ENCODE measurements around the gene KAZN. TPM values are rescaled to one million over a fixed set of nuclear protein-coding genes. Genes with fewer than 3 reads are reported as not detected.

Gene KAZN
- polyA plus RNA-seq, 1 experiment: 5.5 TPM

DNA sequence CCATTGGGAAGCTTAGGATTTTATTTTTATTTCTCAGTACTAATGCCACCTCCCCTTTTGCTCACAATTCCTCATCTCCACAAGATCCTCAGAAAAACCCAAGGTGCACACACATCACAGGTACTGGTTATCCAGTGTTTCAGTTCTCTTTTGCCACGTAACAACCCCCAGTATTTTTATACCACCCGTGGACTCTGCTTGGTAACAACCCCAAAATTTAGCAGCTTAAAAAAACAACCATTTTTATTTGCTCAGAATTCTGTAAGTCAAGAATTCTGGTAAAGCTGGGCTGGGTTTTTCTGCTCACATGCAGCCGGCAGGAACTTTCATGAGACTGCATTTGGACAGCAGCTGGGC lies 180.0 kb downstream of the KAZN start:
- POLR2A ChIA-PET: no interaction called here
- Histone ChIP-seq H3K4me3 (ENCODE audit: low read depth, low read length) (no peak overlapping the region), H3K36me3 (ENCODE audit: control insufficient read depth, insufficient read depth, low read length) (no peaks in the 10 kb centered on the region), H3K27me3 (ENCODE audit: control insufficient read depth, insufficient read depth, low read length) (no peaks in the 10 kb centered on the region)
- TF ChIP-seq, protein P1, sequence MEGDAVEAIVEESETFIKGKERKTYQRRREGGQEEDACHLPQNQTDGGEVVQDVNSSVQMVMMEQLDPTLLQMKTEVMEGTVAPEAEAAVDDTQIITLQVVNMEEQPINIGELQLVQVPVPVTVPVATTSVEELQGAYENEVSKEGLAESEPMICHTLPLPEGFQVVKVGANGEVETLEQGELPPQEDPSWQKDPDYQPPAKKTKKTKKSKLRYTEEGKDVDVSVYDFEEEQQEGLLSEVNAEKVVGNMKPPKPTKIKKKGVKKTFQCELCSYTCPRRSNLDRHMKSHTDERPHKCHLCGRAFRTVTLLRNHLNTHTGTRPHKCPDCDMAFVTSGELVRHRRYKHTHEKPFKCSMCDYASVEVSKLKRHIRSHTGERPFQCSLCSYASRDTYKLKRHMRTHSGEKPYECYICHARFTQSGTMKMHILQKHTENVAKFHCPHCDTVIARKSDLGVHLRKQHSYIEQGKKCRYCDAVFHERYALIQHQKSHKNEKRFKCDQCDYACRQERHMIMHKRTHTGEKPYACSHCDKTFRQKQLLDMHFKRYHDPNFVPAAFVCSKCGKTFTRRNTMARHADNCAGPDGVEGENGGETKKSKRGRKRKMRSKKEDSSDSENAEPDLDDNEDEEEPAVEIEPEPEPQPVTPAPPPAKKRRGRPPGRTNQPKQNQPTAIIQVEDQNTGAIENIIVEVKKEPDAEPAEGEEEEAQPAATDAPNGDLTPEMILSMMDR (IDR thresholded peaks at IDR 0.05; ENCODE audit: insufficient read depth, low read depth, low read length): no peak
- no peak for DNase-seq (ENCODE audit: low read depth)
- CTCF ChIA-PET: interaction anchor here (0.8 to 4.2 kb wide), 7 partner anchors 12 to 269 kb away, joined by 3 to 19 read pairs (median 4); no protein-coding TSS in a partner anchor

DNA sequence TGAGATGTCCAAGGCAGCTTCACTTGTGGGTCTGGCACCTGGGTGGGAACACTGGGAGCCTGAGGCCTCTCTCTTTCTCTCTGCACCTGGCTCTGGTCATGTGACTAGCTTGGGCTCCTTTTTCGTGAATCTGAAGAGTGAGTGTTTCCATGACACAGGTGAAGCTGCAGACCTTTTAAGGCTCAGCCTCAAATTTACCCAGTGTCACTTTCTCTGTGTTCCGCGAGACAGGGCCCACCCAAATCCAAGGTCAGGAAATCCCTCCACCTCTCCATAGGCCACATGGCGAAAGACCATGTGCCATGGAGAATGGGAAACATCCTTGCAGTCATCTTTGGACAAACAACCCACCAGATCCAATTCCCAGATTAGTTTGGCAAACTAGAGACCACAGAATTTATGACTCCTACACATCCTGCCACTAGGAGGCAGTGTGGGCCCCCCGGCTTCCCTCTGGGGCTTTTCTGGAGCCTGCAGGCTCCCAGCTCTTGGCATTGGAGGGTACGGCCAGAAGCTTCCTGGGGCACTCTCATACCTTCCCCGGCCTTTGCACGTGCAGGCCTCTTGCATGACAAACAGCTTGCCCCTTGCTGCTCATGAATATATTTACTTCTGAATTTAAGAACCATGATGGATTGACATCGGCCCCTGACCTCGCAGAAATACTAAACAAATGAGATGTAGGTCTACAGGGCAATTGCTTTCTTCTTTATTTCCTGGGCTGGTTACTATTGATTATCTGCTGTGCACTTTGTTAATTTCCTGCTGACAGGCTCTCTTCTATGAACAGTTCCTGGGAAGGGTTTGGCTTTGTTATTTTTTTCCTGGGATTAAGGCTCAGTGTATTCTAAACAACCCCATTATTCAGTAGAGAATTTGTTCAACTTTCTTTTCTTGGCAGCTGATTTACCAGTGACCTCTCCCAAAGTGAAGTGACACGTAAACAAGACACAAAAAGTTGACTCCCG lies 180.7 kb downstream of the KAZN start:
- ChIA-PET POLR2A (no interaction called here), CTCF (interaction anchor here (0.6 to 4.2 kb wide), 13 partner anchors 12 to 321 kb away, joined by 3 to 19 read pairs (median 4); no protein-coding TSS in a partner anchor)
- Histone ChIP-seq H3K4me3 (ENCODE audit: low read depth, low read length) (no peak overlapping the region), H3K36me3 (ENCODE audit: control insufficient read depth, insufficient read depth, low read length) (no peaks in the 10 kb centered on the region), H3K27me3 (ENCODE audit: control insufficient read depth, insufficient read depth, low read length) (no peaks in the 10 kb centered on the region)
- no peak for DNase-seq (ENCODE audit: low read depth)
- TF ChIP-seq, protein P1 (IDR thresholded peaks at IDR 0.05; ENCODE audit: insufficient read depth, low read depth, low read length): peak; percentile 75

DNA sequence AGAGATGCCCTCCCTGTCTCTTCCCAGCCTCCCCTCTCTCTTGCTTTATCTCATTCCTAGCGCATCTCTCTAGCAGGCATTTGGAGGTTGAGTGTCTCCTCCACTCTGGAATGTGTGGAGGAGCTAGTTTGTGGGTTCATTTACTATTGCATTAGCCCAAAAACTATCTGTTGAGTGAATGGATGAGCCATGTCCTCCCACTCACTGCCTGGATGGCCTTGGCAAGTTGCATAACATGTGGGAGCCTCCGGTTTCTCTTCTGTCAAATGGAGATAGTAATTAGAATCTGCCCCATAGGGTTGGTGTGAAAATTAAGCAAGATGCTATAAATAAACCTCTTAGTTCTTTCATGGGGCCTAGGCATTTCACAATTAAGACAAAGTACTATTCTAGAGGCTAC lies 181.8 kb downstream of the KAZN start:
- Histone ChIP-seq H3K4me3 (ENCODE audit: low read depth, low read length) (no peak overlapping the region), H3K36me3 (ENCODE audit: control insufficient read depth, insufficient read depth, low read length) (no peaks in the 10 kb centered on the region), H3K27me3 (ENCODE audit: control insufficient read depth, insufficient read depth, low read length) (no peaks in the 10 kb centered on the region)
- no peak for DNase-seq (ENCODE audit: low read depth)
- ChIA-PET POLR2A (no interaction called here), CTCF (interaction anchor here (0.8 to 4.2 kb wide), 6 partner anchors 11 to 267 kb away, joined by 3 to 19 read pairs (median 3); no protein-coding TSS in a partner anchor)
- TF ChIP-seq, protein P1 (IDR thresholded peaks at IDR 0.05; ENCODE audit: insufficient read depth, low read depth, low read length): no peak

DNA sequence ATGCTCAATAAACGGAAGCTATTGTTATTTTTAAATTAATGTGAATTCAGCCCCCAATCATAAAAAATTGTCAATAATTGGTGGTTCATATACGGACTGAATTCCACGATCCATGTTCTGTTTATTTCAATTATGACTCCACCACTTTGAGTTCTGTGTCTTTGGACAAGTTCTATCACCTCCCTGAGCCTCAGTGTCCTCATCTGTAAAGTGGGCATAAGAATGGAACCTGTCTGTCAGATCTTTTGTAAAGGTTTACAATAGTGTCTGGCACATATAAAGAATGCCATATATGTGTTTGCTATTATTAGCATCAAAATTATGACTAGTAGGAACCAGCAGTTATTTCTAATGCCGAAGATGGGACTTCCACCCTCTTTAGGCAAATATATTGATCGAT lies 183.3 kb downstream of the KAZN start:
- Histone ChIP-seq H3K27me3 (ENCODE audit: control insufficient read depth, insufficient read depth, low read length) (no peaks in the 10 kb centered on the region), H3K4me3 (ENCODE audit: low read depth, low read length) (no peak overlapping the region), H3K36me3 (ENCODE audit: control insufficient read depth, insufficient read depth, low read length) (no peaks in the 10 kb centered on the region)
- TF ChIP-seq, protein P1 (IDR thresholded peaks at IDR 0.05; ENCODE audit: insufficient read depth, low read depth, low read length): no peak
- POLR2A ChIA-PET: no interaction called here
- CTCF ChIA-PET: interaction anchor here (4.2 kb wide), 1 partner anchor 265 kb away, joined by 19 read pairs; no protein-coding TSS in a partner anchor
- DNase-seq (ENCODE audit: low read depth): no peak

DNA sequence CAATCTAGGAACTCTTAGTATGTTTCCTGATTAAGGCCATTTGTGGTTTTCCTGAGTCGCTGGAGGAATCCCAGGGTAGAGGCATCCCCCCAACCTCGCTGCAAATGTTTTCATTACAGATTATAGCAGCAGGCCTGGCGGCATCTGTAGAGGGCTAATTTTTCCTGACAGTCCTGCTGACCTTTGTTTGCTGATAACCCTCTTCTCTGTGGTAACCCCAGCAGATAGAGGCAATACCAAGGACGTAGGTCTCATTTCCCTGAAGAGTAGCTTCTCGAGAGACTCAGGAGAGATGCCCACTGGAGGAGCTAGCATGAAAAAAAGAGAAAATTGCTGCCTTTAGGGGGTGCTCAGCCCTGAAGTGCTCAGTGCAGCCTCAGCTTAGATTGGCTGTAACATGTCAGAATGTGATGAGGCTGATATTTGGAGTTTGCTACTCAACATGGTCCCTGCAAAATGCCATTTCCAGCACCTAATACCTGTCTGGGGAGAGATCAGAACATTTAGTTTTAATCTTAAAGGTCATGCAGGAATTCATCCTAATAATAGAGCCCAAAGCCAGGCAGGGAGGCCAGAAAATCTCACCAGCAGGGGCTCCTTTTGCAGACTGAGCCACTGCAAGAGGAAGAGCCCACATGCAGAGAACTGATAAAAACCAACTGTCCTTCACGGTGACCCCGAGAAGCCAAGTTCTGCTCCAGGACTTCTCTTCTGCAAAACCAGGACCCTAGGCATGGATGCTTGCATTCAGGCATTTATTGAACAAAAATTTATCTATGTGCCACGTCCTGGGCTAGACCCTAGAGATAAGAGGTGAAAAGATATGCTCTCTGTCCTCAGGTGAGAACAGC lies 184.5 kb downstream of the KAZN start:
- DNase-seq (ENCODE audit: low read depth): no peak
- no peaks in the 10 kb centered on the region for H3K27me3 ChIP-seq (ENCODE audit: control insufficient read depth, insufficient read depth, low read length)
- ChIA-PET CTCF (interaction anchor here (0.6 kb wide), 1 partner anchor 315 kb away, joined by 3 read pairs; no protein-coding TSS in a partner anchor), POLR2A (no interaction called here)
- TF ChIP-seq, protein P1 (IDR thresholded peaks at IDR 0.05; ENCODE audit: insufficient read depth, low read depth, low read length): no peak
- H3K36me3 ChIP-seq (ENCODE audit: control insufficient read depth, insufficient read depth, low read length): no peaks in the 10 kb centered on the region
- H3K4me3 ChIP-seq (ENCODE audit: low read depth, low read length): no peak overlapping the region

Data from BJ (cell line).